ENCODE results near the gene MFRP. TPM values are rescaled to one million over a fixed set of nuclear protein-coding genes. Genes with fewer than 3 reads are reported as not detected.

Gene MFRP
- total and polyA plus RNA-seq, 9 of the 15 experiments (the other 6 are each of a cell fraction or from before 2014, with no cell fraction given) = not detected

- Histone ChIP-seq H4K20me1 (replicated peaks; ENCODE audit: control insufficient read depth, insufficient read depth, low read length) (peaks cover 5% of the 10 kb centered on the region; the same call in 1 of the 2 replicates), H3K9me3 (replicated peaks; ENCODE audit: control insufficient read depth, insufficient read depth, low read depth, low read length) (no peaks in the 10 kb centered on the region), H3K27me3 (ENCODE audit: control insufficient read depth in 2 of 2, insufficient read depth in 2 of 2, low read length in 2 of 2) (no peaks in the 10 kb centered on the region), H3K79me2 (ENCODE audit: control insufficient read depth, insufficient read depth, low read length) (peaks cover 3% of the 10 kb centered on the region; the same call in 1 of the 3 replicates), H2AFZ (ENCODE audit: low read depth, low read length) (0 out of 2 replicates have a peak overlapping the region, but pooled peaks have one; percentile 17), H3K9me1 (ENCODE audit: control insufficient read depth, insufficient read depth, low read length) (no peaks in the 10 kb centered on the region), H3K9ac (ENCODE audit: insufficient read depth in 1 of 2, low read depth in 2 of 2, low read length in 2 of 2) (peak overlapping the region in 1 of 2 experiments; percentile 79; a peak in 3 of 4 replicates), H3K27ac (ENCODE audit: extremely low read depth, low read depth, low read length) (peak overlapping the region; percentile 7), H3K4me2 (ENCODE audit: insufficient read depth, low read length) (0 out of 2 replicates have a peak overlapping the region, but pooled peaks have one; percentile 6), H3K36me3 (ENCODE audit: control insufficient read depth, insufficient read depth, low read length) (peaks cover 18% of the 10 kb centered on the region; the same call in 1 of the 3 replicates), H3K4me1 (replicated peaks in 1 of 2; ENCODE audit: control insufficient read depth in 2 of 2, insufficient read depth in 2 of 2, low read length in 2 of 2) (peaks cover 56 to 63% of the 10 kb centered on the region in 2 experiments), H3K4me3 (no peak overlapping the region)
- in situ Hi-C loops (cut with MboI) = no loop called here
- 25% methylated on average over 8 of the region's 8 CpGs for WGBS (ENCODE audit: insufficient coverage, low coverage, missing lambda C conversion rate)
- ChIA-PET CTCF (ENCODE audit: low intra/inter-chr PET ratio) (interaction anchor here (5.9 kb wide), 1 partner anchor 14 kb away, joined by 41 read pairs; no protein-coding TSS in a partner anchor), POLR2A (interaction anchor here (0.5 to 2.4 kb wide), 5 partner anchors 9 to 38 kb away, joined by 3 to 5 read pairs (median 3); no protein-coding TSS in a partner anchor)
- BruUV-seq (replicated peaks) = no TSS peak
- intact Hi-C loops (cut with micrococcal nuclease) = loop anchor here (5.0 kb wide), 1 partner anchor 33 kb away; no protein-coding TSS in a partner anchor
- DNase-seq (ENCODE audit: extremely low read depth in 1 of 4, low spot score in 3 of 4) (peak in 1 of 4 experiments; percentile 54), FAIRE-seq (peak; percentile 67), ATAC-seq (no peak)
- no peak for TF ChIP-seq SRSF1 (IDR thresholded peaks at IDR 0.05; ENCODE audit: low read depth, low read length)
- TF ChIP-seq BMI1 (IDR thresholded peaks at IDR 0.05; ENCODE audit: low read length) = no peak
- peak; percentile 50 for TF ChIP-seq ZNF592 (IDR thresholded peaks at IDR 0.05)
- no peak for TF ChIP-seq CBX1 (IDR thresholded peaks at IDR 0.05; ENCODE audit: low read depth)
- TF ChIP-seq CXXC5 (CRISPR knock-in tag; IDR thresholded peaks at IDR 0.05) = peak; percentile 53
- no peak for TF ChIP-seq BCOR (IDR thresholded peaks at IDR 0.05)
- TF ChIP-seq GABPA (tag; conservative IDR thresholded peaks at IDR 0.05; ENCODE audit: low read depth) = peak; percentile 53
- TF ChIP-seq HDGF (IDR thresholded peaks at IDR 0.05) = no peak
Observed at GRCh38 chr11:119370486-119371046, 24.1 kb upstream of the MFRP start.

Data from K562 (cell line).